8988T (cell line): Measurements from ENCODE around the gene ANKRD31.
"Not testable (repeated sequence)": the region's sequence is repeated elsewhere in the genome, so short reads cannot be mapped to it uniquely, and the experiment has no call there.

Experiments used
- DNase-seq: peaks from one replicate; pipeline ENCODE4 v3.0.0; 2011

Gene ANKRD31

DNA sequence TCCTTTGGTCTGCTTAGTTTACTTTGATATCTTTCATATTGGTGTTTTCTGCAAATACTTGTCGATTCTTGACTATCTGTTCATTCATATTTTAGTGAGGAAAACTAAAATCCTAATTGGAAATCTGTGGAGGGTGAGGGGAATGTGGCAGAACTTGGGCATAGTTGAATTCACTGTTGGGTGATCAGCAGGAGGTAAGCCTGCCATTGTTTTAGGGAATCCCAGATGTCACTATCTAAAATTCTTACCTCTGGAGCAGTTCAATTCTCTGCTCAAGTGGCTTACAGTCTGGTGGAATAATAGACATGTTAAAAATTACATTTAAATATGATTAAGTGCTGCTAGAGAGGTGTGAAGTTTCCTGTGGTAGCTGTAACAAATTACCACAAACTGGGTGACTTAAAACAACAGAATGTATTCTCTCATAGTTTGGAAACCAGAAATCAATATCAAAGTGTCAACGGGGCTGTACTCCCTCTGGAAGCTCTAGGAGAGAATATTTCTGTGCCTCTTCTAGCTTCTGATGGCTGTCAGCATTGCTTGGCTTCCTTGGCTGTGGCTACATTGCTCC lies 94.0 kb downstream of the ANKRD31 start:
- DNase-seq, result no peak

DNA sequence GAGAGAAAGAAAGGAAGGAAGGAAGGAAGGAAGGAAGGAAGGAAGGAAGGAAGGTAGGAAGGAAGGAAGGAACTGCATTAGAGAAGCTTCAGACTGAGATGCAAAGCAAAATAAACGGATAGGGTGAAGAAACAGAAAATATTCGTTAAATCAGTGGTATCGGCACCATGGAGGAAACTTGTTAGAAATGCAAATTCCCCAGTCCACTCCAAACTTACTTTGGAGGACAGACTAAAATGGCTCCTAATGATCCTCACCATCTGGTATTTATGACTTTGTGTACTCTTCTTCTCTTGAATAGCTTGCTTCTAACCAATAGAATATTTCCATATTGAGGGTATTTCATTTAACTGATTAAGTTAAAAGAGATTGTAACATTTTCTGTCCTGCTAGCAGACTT lies 96.4 kb downstream of the ANKRD31 start:
- DNase-seq, result no peak

DNA sequence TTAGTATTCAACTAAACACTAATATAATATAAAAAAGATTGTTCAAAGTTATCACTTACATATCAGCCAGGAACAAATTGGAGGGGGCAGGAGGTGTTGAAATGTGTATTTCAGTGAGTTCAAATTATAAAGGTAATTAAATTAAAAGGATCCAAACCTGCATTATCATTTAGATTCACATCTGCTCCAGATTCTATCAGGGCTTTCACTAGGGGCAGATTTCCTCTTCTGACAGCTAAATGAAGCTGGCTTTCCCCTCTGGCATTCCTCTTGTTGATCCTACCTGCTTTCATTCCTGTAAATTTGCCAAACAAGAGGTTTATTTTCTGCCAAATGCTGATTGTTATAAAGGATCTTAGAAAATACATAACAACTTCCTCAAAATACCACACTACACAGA lies 98.0 kb downstream of the ANKRD31 start:
- no peak for DNase-seq

DNA sequence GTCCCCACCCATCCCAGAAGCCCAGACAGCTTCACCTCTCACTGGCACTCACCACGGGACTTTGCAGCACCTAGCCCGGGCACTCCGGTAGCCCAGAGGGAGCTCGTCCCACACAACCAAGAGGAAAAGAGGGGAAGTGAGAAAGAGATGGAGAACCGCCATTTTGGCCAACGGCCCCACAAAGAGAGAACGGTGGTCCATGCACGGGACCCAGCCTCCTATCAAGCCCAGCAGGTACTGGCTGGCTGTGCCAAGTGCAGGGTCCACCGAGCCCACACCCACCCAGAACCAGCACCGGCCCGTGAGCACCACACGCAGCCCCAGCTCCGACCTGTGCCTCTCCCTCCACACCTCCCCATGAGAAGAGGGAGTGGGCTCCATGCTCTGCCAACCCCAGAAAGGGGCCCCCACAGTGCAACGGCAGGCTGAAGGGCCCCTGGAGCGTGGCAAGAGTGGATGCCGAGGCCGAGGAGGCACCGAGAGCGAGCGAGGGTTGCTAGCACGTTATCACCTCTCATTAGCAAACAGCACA lies 105.8 kb downstream of the ANKRD31 start:
- DNase-seq, result no peak

DNA sequence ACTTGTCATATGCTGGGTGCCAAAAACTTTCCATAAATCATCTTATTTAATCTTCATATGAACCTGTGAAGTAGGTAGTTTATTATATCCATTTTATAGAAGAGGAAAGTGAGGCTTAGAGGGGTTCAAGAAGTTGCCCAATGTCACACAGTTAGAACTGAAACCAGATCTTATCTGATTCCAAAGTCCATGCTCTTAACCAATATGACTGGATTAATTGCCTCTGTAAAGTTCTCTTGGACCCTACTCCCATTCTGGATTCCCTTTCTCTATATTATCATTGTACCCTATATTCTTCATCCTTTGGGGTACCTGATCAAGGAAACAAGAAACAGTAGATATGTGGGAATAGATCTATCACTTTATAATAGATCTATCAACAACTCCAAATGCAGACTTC lies 119.8 kb downstream of the ANKRD31 start:
- DNase-seq, result no peak

DNA sequence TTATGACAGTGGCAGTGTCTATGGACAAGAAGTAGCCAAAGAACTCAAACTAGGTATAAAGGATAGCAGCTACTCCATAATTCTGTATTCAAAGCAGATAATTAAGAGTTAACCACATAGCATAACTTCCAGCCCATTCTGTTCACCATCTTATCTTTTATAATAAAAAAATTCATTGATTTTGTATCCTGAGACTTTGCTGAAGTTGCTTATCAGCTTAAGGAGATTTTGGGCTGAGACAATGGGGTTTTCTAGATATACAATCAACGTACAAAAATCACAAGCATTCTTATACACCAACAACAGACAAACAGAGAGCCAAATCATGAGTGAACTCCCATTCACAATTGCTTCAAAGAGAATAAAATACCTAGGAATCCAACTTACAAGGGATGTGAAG lies 122.4 kb downstream of the ANKRD31 start:
- not testable (repeated sequence) for DNase-seq

DNA sequence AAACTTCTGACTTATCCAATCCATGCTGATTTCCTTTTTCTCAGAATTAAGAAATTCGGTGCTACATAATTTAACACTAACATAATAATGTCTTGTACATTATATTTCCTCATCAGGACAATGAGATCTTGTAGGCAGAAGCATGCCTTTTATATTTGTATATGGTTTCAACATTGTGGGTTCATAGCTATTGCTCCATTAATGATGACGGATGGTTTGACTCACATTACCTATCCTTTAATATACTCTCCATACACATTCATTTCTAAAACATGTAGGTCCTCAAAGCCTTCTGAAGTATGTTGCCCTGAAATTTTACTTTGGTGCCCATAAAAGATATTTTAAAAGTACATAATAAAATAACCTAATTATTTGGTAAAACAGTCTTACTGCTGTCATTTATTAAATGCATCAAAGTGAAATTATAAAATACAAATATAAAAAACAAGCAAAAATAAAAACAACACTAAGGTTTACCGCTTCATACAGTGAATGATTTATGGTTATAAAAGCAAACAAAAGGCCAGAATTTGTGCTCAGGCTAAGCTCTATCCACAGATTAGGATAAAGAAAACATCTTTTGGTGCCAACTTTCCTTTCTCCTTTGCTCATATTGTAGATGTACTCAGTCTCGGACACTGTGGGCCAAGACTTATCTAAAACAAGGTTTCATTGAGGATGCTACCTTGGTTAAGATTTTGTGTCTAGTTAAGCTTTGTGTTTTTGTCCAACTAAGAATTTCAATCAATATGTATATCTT lies 123.1 kb downstream of the ANKRD31 start:
- no peak for DNase-seq

DNA sequence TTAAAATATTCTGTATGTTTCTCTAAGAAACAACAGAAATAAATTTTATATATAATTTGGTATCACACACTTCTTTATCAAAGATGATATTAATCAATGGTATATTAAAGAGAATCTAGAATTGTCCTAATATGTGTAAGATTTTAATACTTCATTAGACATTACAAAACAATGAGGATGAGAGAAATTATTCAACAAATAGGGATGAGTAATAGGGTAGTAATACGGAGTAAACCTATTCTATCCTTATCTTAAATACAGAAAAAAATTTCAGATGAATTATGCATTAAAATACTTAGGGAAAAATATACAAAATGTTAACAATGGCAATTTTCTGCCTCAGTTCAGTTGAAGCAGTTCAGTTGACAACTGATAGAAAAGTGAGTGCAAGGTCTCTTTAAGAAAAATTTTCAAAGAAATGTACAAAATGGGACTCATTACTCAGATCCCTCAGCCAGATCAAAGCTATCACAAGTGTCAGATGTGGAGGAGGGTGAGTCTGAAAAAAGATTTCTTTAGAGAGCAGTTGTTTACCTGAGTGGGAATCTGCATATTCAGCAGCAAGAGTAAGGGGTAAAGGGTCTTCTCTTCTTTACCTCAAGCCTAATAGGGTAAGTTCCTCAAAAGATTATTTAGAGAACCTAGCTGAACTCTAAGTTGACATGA lies 127.6 kb downstream of the ANKRD31 start:
- DNase-seq, result no peak

DNA sequence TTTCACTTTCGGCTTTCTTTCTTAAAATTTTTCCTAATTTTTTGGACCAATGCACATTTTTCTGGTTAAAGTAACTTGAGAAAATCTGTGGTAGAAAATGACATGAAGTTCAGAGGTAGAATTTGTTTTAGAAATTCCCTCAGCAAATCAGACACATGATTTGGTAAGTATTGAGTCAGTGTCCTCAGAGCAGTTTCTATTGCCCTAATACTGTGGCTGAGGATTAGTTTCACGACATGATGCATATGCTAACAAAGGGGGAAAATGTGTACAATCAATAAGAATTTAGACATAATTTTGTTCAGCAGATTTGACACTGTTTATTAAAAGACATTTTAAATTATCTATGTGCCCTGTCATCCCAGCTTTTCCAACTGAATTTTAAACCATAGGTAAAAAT lies 128.2 kb downstream of the ANKRD31 start:
- no peak for DNase-seq

DNA sequence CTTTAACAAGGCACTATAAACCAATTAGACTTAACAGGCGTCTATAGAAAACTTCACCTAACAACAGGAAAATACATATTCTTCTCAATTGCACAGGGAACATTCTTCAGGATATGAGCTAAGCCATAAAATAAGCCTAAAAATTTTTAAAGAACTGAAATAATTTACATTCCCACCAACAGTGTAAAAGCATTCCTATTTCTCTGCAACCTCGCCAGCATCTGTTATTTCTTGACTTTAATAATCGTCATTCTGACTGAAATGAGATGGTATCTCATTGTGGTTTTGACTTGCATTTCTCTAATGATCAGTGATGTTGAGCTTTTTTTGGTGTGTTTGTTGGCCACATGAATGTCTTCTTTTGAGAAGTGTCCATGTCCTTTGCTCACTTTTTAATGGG lies 140.7 kb downstream of the ANKRD31 start:
- not testable (repeated sequence) for DNase-seq

DNA sequence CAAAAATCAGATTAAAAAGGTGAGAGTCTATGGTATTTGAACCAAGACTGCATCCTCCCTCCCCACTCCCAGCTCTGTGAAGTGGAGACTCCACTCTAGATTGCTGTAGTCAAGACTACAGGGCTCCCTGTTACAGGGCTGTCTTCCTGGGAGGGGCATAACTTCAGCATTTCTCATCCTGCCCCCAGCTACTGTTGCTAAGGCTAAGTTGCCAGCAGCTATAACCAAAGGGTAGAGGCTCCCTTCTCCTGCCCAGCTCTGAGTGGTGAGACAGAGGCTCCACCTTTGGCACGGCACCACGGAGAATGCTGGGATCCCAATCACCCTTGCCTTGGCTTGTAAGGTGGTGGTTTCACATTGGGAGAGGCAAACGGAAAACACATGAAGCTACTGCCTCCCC lies 145.1 kb downstream of the ANKRD31 start:
- no peak for DNase-seq

DNA sequence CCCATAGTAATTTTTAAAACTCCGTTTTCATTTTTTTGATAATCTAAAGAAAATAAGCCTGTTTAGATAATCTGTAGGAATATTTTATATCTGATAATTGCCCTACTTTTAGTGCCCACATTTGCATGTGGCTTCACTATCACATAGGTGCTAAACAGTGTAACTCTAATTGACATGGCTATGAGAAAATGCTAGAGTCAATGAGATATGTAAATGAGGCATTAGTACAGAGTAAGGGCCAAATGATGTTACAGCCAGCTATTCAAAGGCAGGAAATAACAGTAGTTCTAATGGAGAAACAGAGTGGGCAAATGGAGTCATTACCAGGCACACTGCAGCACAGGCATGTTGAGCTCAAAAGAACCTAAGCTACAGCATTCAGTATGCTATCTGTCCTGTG lies 147.0 kb downstream of the ANKRD31 start:
- no peak for DNase-seq

DNA sequence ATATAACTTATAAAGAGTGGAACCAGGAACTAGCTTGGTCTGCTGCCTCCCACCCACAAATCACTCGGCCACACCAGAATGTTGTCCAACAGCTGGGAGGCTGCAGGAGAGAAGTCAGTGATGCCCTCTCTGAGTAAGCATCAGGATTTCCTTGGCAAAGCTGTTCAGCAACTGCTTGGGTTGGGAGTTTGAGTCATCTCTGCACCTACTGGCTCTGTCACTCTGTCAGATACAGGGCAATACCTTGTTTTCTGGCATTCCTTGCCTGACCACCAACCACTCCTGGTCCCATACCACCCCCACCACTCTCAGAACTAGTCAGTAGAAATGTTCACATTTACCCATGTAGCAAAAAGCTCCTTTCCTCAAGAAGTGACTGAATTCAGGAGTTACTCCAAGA lies 147.5 kb downstream of the ANKRD31 start:
- no peak for DNase-seq

DNA sequence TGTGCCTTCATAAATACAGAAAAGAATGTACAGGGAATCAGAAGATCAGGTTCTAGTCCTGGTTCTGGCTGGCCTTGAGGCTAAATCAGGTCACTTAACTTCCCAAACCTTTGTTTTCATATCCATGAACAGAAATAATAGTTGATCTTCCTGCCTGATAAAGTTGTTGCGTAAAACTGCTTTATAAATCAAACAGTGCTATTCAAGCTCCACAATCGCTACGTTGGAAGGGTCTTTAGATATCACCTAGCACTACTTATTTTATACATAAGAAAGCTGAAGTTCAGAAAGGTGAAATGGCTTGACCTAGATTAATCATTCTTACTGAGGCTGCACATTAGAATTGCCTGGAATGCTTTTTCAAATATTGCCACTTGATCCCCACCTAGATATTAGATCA lies 148.0 kb downstream of the ANKRD31 start:
- no peak for DNase-seq

DNA sequence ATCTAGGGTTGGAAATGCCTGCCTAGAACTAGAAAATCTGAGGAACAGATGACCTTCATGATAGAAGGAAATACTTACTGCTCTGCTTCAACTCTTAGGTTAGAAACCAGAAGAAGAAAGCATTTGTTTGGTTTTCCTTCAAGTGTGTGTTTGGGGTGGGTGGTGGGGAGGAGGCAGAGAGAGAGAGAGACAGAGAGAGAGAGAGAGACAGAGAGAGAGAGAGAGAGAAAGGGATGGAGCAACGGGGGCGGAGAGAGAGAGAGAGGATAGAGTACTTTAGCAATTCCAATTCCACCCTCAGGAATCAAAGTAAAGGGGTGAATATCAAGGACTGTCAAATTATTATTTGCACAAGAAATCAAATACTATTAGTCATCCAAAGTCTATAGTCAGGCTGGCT lies 155.2 kb downstream of the ANKRD31 start:
- DNase-seq, result no peak

DNA sequence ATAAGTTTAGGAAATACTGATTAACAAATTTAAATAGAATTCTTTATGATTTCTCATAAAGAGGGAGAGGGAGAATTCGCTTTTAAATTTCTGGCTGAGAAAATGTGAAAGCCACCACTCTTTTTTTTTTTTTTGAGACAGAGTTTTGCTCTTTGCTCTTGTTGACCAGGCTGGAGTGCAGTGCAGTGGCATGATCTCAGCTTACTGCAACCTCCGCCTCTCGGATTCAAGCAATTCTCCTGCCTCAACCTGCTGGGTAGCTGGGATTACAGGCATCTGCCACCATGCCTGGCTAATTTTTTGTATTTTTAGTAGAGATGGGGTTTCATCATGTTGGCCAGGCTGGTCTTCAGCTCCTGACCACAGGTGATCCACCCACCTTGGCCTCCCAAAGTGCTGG lies 157.3 kb downstream of the ANKRD31 start:
- DNase-seq, result not testable (repeated sequence)

DNA sequence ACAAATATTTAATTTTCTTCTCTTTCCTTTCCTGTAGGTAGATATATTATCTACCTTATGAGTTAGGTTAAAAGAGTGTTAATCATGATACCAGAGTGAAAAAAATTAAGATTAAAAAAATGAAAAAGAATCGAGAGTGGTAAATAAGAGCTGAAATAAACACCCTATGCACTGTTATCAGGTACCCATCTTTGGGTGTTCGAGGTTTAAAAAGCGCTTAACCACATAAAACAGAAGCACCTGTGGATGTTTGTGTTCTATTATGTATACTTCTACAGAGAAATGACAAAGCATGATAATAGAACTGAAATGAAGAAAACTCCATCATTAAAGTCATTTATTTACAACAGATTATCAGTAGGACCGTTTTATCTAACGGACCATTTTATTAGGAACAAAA lies 158.7 kb downstream of the ANKRD31 start:
- DNase-seq, result no peak

DNA sequence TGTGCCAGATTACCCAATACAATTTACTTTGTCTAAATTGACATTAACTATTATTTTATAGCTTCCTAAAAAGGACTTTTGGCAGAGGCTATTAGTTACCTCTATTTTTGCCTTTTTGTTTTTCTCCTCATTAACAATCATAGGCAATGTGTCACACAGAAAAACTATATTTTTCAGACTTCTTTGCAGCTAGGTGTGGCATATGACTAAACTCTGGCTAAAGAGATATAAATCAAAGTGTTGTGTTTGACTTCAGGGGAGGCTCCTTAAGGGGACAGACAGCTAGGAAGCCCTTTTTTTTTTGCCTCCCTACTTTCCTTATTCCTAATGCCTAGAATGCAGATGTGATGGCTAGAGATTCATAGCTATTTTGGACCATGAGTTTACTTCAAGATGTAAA lies 164.6 kb downstream of the ANKRD31 start:
- no peak for DNase-seq

DNA sequence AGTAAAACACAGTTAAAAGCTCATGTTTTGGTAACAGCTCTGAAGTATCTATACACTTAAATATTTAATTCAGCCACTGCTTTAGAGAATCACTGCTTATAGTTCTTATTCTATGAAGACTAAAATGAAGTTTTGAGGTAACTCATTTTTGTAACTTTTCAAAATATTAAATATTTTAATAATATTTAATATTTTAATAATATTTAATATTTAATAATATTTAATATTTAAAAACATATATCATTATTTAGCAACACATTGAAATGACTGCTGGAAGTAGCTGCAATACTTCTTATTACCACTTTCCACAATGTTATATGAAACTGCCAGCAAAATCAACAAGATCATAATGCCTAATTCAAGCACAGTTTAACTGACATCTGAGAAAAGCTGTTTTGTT lies 165.6 kb downstream of the ANKRD31 start:
- no peak for DNase-seq

DNA sequence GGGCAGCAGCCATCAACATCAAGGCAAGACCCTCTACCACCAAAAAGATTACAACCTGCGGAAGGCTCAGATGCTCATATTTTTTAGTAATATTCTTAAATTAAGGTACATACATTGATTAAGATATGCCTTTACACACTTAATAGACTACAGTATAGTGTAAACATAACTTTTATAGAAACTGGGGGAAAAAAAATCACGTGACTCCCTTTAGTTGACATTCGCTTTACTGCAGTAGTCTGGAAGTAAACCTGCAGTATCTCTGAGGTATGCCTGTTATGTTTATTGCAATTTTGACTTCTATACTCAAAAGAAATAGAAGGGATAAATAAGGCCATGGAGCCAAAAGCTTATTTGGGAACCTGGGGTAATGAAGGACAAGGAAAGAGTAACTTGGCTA lies 169.2 kb downstream of the ANKRD31 start:
- DNase-seq, result no peak

DNA sequence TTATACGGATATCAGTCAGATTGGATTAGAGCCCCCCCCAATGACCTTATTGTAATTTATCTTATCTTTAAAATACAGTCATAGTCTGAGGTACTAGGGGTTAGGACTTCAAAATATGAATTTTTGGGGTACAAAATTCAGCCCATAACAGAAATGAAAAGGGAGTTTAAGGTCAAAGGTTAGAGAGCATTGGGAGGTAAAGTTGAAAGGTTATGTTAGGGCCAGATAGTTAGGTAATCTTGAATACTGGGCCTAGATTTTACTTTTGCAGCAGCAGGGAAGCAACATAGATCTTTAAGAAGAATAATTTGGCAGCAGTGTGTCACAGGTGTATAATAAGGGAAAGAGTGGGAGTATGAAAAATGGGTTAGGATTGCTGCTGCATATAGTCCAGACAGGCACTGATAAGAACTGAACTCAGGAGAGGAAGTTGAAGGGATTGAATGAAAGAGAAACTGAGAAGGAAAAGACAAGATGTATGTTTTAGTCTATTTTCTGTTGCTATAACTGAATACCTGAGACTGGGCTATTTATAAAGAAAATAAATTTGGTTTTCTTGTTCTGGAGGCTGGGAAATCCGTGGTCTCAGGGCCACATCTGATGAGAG lies 173.7 kb downstream of the ANKRD31 start:
- DNase-seq, result no peak

DNA sequence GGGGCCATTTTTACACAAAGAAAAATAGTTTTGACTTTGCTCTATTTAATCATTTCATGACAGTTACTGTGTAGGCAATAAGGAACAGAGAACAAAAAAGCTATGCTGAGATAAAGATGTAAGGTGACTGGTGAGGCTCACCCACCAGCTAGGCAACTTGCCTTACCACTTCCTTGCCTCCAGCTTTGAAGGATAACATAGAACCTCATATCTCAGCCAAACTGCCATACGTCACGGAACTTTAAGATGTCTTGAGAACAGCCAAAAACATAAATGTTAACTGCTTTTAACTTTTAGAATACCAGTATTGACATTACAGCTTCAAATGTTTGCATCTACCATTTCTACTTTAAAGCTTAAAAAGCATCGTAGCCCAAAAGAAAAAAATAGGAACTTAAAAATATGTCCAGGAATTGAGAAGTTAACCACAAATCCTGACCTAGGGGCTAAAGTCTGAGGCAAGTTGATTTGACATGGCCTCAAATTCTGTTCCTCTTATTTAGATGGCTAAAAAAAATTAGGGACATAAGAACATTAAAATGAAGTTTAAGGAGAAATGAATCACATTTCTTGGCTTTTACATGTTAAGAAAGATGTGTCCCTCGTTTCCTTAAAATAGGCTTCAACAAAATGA lies 176.6 kb downstream of the ANKRD31 start:
- DNase-seq, result no peak

DNA sequence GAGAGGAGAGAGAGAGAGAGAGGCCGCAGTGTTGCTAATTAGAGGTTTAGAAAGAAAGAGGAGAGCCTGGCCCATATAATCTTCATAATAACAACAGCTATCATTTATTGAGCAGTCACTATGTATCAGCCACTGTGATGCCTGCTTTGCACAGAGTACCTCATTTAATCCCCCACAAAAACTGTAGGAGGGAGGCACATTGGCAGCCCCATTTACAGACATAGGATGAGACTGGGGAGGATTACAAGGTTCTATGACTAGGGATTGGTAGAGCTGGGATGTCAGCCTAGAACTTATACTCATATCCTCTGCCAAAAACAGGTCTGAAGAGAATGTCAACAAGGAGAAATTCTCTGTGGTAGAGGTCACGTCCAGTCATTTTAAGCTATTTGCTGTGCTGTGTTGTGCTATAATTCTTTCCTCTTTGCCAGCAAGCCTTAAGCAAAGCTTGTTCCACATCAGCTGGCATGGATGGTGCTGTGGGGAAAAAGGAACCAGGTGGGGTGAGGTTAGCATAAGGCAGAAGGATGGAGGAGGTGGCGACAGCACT lies 177.6 kb downstream of the ANKRD31 start:
- DNase-seq, result no peak
